Measurements from ENCODE around the gene ERC1.

Gene ERC1

GRCh38 chr12:1362143-1362662 lies 371.2 kb downstream of the ERC1 start:
- H3K79me2 ChIP-seq (ENCODE audit: control insufficient read depth, low read length) = no peaks in the 10 kb centered on the region
- H3K9me2 ChIP-seq (replicated peaks; ENCODE audit: control insufficient read depth, low read length) = no peaks in the 10 kb centered on the region; the same call in 1 of the 2 replicates
- H3K4me1 ChIP-seq (ENCODE audit: control insufficient read depth, low read length) = no peaks in the 10 kb centered on the region
- no peaks in the 10 kb centered on the region for H3K36me3 ChIP-seq (ENCODE audit: control insufficient read depth, low read length)
- H3K4me2 ChIP-seq (ENCODE audit: low read length) = no peak overlapping the region
- H3F3A ChIP-seq (ENCODE audit: control insufficient read depth, insufficient read depth) = no peaks in the 10 kb centered on the region
- no peaks in the 10 kb centered on the region for H3K9me3 ChIP-seq (ENCODE audit: control insufficient read depth, insufficient read depth, low read length)
- TF ChIP-seq EZH2phosphoT487 (IDR thresholded peaks at IDR 0.05; ENCODE audit: borderline replicate concordance, low read length) (no peak), CTCF (IDR thresholded peaks at IDR 0.05; ENCODE audit: low read depth, low read length, poor library complexity, severe bottlenecking) (no peak)
- no peak overlapping the region for H3K27ac ChIP-seq (ENCODE audit: low read depth, low read length)
- H4K20me1 ChIP-seq (ENCODE audit: control insufficient read depth, insufficient read depth, low read depth, low read length) = no peaks in the 10 kb centered on the region
- no peaks in the 10 kb centered on the region for H3K27me3 ChIP-seq (ENCODE audit: control insufficient read depth, low read length)
- H3K4me3 ChIP-seq (ENCODE audit: low read length) = no peak overlapping the region

- H3F3A ChIP-seq (ENCODE audit: control insufficient read depth, insufficient read depth) = no peaks in the 10 kb centered on the region
- TF ChIP-seq CTCF (IDR thresholded peaks at IDR 0.05; ENCODE audit: low read depth, low read length, poor library complexity, severe bottlenecking) (no peak), EZH2phosphoT487 (IDR thresholded peaks at IDR 0.05; ENCODE audit: borderline replicate concordance, low read length) (no peak)
These were observed 374.7 kb downstream of the ERC1 start for GRCh38 chr12:1365703-1366102.

GRCh38 chr12:1367331-1368291 lies 376.6 kb downstream of the ERC1 start:
- no peak overlapping the region for H3K27ac ChIP-seq (ENCODE audit: low read depth, low read length)
- H3K4me3 ChIP-seq (ENCODE audit: low read length) = no peak overlapping the region

More at GRCh38 chr12:1365703-1366102, 374.7 kb downstream of the ERC1 start:
- H3K9me2 ChIP-seq (replicated peaks; ENCODE audit: control insufficient read depth, low read length) = no peaks in the 10 kb centered on the region; the same call in 1 of the 2 replicates
- no peaks in the 10 kb centered on the region for H3K36me3 ChIP-seq (ENCODE audit: control insufficient read depth, low read length)
- no peak overlapping the region for H3K4me3 ChIP-seq (ENCODE audit: low read length)
- H3K9me3 ChIP-seq (ENCODE audit: control insufficient read depth, insufficient read depth, low read length) = no peaks in the 10 kb centered on the region
- H4K20me1 ChIP-seq (ENCODE audit: control insufficient read depth, insufficient read depth, low read depth, low read length) = no peaks in the 10 kb centered on the region
- H3K4me1 ChIP-seq (ENCODE audit: control insufficient read depth, low read length) = peaks cover 12% of the 10 kb centered on the region
- no peaks in the 10 kb centered on the region for H3K79me2 ChIP-seq (ENCODE audit: control insufficient read depth, low read length)
- H3K4me2 ChIP-seq (ENCODE audit: low read length) = no peak overlapping the region
- H3K27ac ChIP-seq (ENCODE audit: low read depth, low read length) = no peak overlapping the region
- no peaks in the 10 kb centered on the region for H3K27me3 ChIP-seq (ENCODE audit: control insufficient read depth, low read length)

More at GRCh38 chr12:1367331-1368291, 376.6 kb downstream of the ERC1 start:
- H3F3A ChIP-seq (ENCODE audit: control insufficient read depth, insufficient read depth) = no peaks in the 10 kb centered on the region
- H3K36me3 ChIP-seq (ENCODE audit: control insufficient read depth, low read length) = 0 out of 2 replicates have a peak, but pooled peaks cover 2% of the 10 kb centered on the region
- peaks cover 12% of the 10 kb centered on the region for H3K4me1 ChIP-seq (ENCODE audit: control insufficient read depth, low read length)
- TF ChIP-seq EZH2phosphoT487 (IDR thresholded peaks at IDR 0.05; ENCODE audit: borderline replicate concordance, low read length) (no peak), CTCF (IDR thresholded peaks at IDR 0.05; ENCODE audit: low read depth, low read length, poor library complexity, severe bottlenecking) (no peak)
- H3K9me2 ChIP-seq (replicated peaks; ENCODE audit: control insufficient read depth, low read length) = no peaks in the 10 kb centered on the region; the same call in 1 of the 2 replicates
- H3K4me2 ChIP-seq (ENCODE audit: low read length) = no peak overlapping the region
- H4K20me1 ChIP-seq (ENCODE audit: control insufficient read depth, insufficient read depth, low read depth, low read length) = no peaks in the 10 kb centered on the region
- H3K27me3 ChIP-seq (ENCODE audit: control insufficient read depth, low read length) = no peaks in the 10 kb centered on the region
- H3K79me2 ChIP-seq (ENCODE audit: control insufficient read depth, low read length) = no peaks in the 10 kb centered on the region
- no peaks in the 10 kb centered on the region for H3K9me3 ChIP-seq (ENCODE audit: control insufficient read depth, insufficient read depth, low read length)

Data from DOHH2 (cell line).